Epithelial cell of esophagus (primary cell): ENCODE measurements around the gene USP25.

Source experiments
- DNase-seq: peaks from one replicate; pipeline ENCODE4 v3.0.0; 2010; ENCODE audit warnings: low read depth
- H3K4me3 ChIP-seq: 2 replicates; pipeline ENCODE4 v1.5.1; 2011; ENCODE audit warnings: mild to moderate bottlenecking, low read length, control low read depth
- TF ChIP-seq, protein P1 (sequence below): IDR thresholded peaks from 2 replicates; pipeline ENCODE4 v1.5.1; 2011; ENCODE audit warnings: low read depth, mild to moderate bottlenecking, low read length, control low read depth, inconsistent platforms; ENCODE audit not compliant: insufficient read depth; ENCODE audit errors: missing control alignments

USP25 gene

GRCh38 chr21:15894596-15894995 is 164.8 kb downstream of the USP25 start:
- TF ChIP-seq, protein P1, sequence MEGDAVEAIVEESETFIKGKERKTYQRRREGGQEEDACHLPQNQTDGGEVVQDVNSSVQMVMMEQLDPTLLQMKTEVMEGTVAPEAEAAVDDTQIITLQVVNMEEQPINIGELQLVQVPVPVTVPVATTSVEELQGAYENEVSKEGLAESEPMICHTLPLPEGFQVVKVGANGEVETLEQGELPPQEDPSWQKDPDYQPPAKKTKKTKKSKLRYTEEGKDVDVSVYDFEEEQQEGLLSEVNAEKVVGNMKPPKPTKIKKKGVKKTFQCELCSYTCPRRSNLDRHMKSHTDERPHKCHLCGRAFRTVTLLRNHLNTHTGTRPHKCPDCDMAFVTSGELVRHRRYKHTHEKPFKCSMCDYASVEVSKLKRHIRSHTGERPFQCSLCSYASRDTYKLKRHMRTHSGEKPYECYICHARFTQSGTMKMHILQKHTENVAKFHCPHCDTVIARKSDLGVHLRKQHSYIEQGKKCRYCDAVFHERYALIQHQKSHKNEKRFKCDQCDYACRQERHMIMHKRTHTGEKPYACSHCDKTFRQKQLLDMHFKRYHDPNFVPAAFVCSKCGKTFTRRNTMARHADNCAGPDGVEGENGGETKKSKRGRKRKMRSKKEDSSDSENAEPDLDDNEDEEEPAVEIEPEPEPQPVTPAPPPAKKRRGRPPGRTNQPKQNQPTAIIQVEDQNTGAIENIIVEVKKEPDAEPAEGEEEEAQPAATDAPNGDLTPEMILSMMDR, result no peak
- DNase-seq, result no peak
- H3K4me3 ChIP-seq, result no peak overlapping the region

DNA sequence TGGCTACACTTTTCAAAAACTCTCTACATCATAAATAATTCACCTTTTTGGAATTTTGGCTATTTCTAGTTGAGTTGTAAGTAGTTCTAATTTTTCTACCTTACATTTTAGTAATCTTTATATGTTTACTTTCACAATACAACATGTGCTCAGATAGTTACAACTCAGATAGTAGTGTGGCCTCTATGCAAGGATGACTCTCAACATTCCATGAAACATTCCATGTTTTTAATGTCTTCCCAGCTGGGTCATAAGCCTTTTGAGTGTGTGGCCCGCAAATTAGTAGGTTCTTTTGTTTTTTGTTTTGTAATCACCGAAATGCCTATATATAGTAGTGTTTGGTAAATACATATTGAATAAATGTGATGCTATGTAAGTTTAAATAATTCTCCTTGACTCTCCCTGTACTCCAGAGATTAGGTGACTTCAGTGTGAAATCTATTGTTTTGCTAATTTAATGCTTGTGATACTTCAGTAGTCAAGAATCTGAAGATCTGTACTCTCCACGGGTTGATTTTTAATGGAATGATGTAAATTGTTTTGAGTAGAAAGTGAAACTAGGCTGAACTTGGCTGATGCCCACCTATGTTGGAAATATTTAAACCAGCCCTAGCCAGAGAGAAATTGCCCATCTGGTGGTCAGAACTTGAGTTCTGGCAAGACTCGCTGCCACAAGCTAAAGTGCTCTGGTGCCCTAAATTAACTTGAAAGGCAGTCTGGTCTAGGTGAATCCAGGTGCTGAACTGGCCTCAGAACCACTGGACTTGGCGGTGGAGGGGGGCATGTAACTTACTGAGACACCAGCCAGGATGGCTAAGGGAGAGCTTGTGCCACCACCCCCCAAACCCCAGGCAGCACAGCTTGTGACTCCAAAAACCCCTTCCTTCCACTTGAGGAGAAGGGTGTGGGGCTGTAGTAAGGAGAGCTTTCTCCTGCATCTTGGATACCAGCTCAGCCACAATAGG is 165.6 kb downstream of the USP25 start:
- DNase-seq, result no peak
- TF ChIP-seq, protein P1, result no peak
- no peak overlapping the region for H3K4me3 ChIP-seq

DNA sequence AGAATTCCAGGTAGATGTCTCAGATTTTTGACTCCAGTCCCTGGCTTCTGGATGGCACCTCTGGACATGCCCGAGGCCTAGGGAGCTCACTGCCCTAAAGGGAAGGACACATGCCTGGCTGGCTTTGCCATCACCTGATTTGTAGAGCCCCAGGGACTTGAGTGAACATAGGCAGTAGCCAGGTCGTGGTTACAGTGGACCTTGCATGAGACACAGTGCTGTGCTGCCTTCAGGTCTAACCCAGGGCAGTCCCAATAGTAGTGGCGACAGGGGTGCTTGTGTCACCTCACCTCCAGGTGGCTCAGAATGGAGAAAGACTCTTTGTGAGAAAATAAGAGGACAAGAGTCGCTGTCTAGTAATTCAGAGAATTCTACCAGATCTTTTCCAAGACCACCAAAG is 166.7 kb downstream of the USP25 start:
- TF ChIP-seq, protein P1, result no peak
- no peak for DNase-seq
- no peak overlapping the region for H3K4me3 ChIP-seq

DNA sequence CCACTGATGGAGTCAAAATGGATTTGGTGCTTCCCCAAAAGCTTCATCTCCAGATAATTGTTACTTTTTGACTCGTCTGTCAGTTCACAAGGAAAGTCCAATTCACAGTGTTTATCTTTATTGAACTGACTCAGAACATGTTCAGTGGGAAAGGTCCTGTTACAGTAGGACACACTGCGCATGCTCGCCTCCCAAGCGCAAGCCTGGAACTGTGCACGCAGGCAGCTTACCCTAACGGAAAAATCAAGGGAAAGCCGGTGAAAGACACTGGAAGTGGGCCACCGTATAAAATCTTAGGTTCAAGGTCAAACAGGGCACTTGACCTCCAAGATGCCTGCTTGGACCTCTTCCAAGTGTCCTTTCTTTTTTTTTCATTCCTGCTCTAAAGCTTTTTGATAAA is 174.6 kb downstream of the USP25 start:
- no peak overlapping the region for H3K4me3 ChIP-seq
- DNase-seq, result no peak
- TF ChIP-seq, protein P1, result no peak

DNA sequence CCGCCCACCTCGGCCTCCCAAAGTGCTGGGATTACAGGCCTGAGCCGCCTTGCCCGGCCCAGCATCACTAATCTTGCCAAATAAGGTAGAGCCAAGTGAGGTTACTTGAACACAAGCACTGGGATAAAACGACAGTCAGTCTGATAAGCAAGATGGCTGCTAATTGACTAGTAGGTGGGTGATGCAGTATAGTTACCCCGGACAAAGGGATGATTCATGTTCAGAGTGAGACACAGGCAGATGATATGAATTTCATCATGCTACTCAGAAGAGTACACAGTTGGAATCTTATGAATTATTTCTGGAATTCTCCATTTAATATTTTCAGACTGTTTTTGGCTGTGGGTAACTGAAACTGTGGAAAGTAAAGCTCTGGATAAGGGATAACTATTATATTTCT is 178.4 kb downstream of the USP25 start:
- DNase-seq, result peak; percentile 54
- TF ChIP-seq, protein P1, result no peak
- H3K4me3 ChIP-seq, result no peak overlapping the region

DNA sequence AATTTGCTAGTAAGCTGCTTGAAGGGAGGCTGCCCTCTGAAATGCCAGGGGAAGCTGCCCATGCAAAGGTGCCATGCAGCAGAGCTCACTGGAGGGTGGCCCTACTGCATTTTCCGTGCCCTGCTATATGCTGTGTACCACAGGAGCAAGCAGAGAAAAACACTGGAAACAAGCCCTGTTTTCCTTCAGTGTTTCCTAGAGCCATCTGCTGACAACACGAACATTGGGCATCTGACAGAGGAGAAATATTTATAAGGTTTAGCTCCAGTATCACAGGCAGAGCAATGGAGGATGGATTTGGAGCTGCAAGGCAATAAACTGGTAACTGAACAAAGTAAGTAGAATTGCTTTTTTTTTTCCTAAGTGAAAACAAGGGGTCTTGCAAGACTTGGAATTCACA is 198.4 kb downstream of the USP25 start:
- TF ChIP-seq, protein P1, result no peak
- no peak overlapping the region for H3K4me3 ChIP-seq
- no peak for DNase-seq
